PC-3 (cell line): ENCODE data around the gene ATAD3B. TPM values are rescaled to one million over a fixed set of nuclear protein-coding genes. Genes with fewer than 3 reads are reported as not detected.
"Not testable (repeated sequence)": the region's sequence is repeated elsewhere in the genome, so short reads cannot be mapped to it uniquely, and the experiment has no call there.

Experiments used
- ATAC-seq: fragments of 200-7000 bp; cut with Tn5 transposase; 2 replicates; pipeline ENCODE4 v1.9.1; 2020; ENCODE audit warnings: mild to moderate bottlenecking, moderate library complexity
- BruUV-seq: library from RNA; stranded (reverse); fragments of 400-500 nt; replicated peaks from 2 replicates; lab custom pipeline; 2021; lab: Mats Ljungman, UMichigan
- CTCF ChIA-PET: fragments of 300-600 bp; sonication (Branson Sonifier 250); formaldehyde crosslinking; loops from one replicate; lab custom pipeline; 2022; ENCODE audit warnings: antibody characterized with exemption; lab: Charles Lee
- POLR2A ChIA-PET: fragments of 300-600 bp; sonication (Branson Sonifier 250); formaldehyde crosslinking; loops from one replicate; lab custom pipeline; 2022; ENCODE audit warnings: antibody characterized with exemption; ENCODE audit not compliant: unreplicated experiment; lab: Charles Lee
- DNase-seq: peaks from one replicate; pipeline ENCODE4 v3.0.0-alpha.2; 2015
- H2AFZ ChIP-seq: fragments of 300-600 bp; sonication (generic); 2 replicates; pipeline ENCODE4 v1.6.0; 2016; ENCODE audit warnings: antibody characterized with exemption, low read length
- H3F3A ChIP-seq: fragments of 300-600 bp; sonication (generic); one replicate; pipeline ENCODE4 v1.6.0; 2017; ENCODE audit warnings: antibody characterized with exemption, low read length, control low read depth, mild to moderate bottlenecking; ENCODE audit not compliant: unreplicated experiment
- H3K27ac ChIP-seq: fragments of 300-600 bp; sonication (generic); 2 replicates; pipeline ENCODE4 v1.5.1; 2016; ENCODE audit warnings: mild to moderate bottlenecking, low read length
- H3K27me3 ChIP-seq: fragments of 300-600 bp; sonication (generic); 2 replicates; pipeline ENCODE4 v1.6.1; 2016; ENCODE audit warnings: low read length, mixed read lengths
- H3K36me3 ChIP-seq: fragments of 300-600 bp; sonication (generic); 2 replicates; pipeline ENCODE4 v1.6.1; 2016; ENCODE audit warnings: low read depth, mixed run types, low read length, mixed read lengths
- H3K4me1 ChIP-seq: fragments of 300-600 bp; sonication (generic); 2 replicates; pipeline ENCODE4 v1.5.1; 2016; ENCODE audit warnings: low read length; ENCODE audit not compliant: insufficient read depth
- H3K4me2 ChIP-seq: fragments of 300-600 bp; sonication (generic); 2 replicates; pipeline ENCODE4 v1.6.0; 2016; ENCODE audit warnings: low read length
- H3K4me3 ChIP-seq: fragments of 300-600 bp; sonication (generic); 2 replicates; pipeline ENCODE4 v1.5.1; 2016; ENCODE audit warnings: mild to moderate bottlenecking, low read length, mixed read lengths
- H3K79me2 ChIP-seq: fragments of 300-600 bp; sonication (generic); 2 replicates; pipeline ENCODE4 v1.6.1; 2017; ENCODE audit warnings: low read length, mixed read lengths
- H3K9ac ChIP-seq: fragments of 300-600 bp; sonication (generic); 2 replicates; pipeline ENCODE4 v1.6.0; 2016; ENCODE audit warnings: mild to moderate bottlenecking, low read length
- H3K9me2 ChIP-seq: fragments of 300-600 bp; sonication (generic); replicated peaks from 2 replicates; pipeline ENCODE4 v1.6.1; 2016; ENCODE audit warnings: mixed run types, low read length, mixed read lengths
- H3K9me3 ChIP-seq: fragments of 300-600 bp; sonication (generic); 2 replicates; pipeline ENCODE4 v1.6.1; 2016; ENCODE audit warnings: low read length, mixed read lengths
- H4K20me1 ChIP-seq: fragments of 300-600 bp; sonication (generic); 2 replicates; pipeline ENCODE4 v1.6.1; 2016; ENCODE audit warnings: low read length, mixed read lengths
- CTCF ChIP-seq: fragments of 300-600 bp; sonication (generic); conservative IDR thresholded peaks from 2 replicates; pipeline ENCODE4 v1.5.1; 2017; ENCODE audit warnings: antibody characterized with exemption, low read depth, mild to moderate bottlenecking, low read length
- EZH2 ChIP-seq: fragments of 300-600 bp; sonication (generic); IDR thresholded peaks from one replicate; pipeline ENCODE4 v1.6.1; 2017; ENCODE audit warnings: antibody characterized with exemption, mild to moderate bottlenecking, low read length; ENCODE audit not compliant: unreplicated experiment
- EZH2phosphoT487 ChIP-seq: fragments of 300-600 bp; sonication (generic); IDR thresholded peaks from 2 replicates; pipeline ENCODE4 v1.6.1; 2018; ENCODE audit warnings: mild to moderate bottlenecking, antibody characterized with exemption, low read length, borderline replicate concordance
- intact Hi-C: fragments of 100-400 bp; cut with micrococcal nuclease; formaldehyde crosslinking; loops from 2 replicates; pipeline ENCODE4 v1.9.0; 2023
- total RNA-seq: library from RNA; depleted of rRNA; stranded (reverse); fragments of >200 nt; gene quantifications from 2 replicates; pipeline ENCODE4 v1.2.3, GENCODE V29; 2014

The ATAD3B gene
- total RNA-seq, 1 experiment from 2014 or later: 140 TPM

GRCh38 chr1:1476011-1476410, 4.4 kb downstream of the ATAD3B start:
- H3K4me1 ChIP-seq, H3K9me3 ChIP-seq, H3K9ac ChIP-seq, BruUV-seq, intact Hi-C loops, H3K4me3 ChIP-seq, POLR2A ChIA-PET, H3K27me3 ChIP-seq, ATAC-seq, H3K4me2 ChIP-seq, H3F3A ChIP-seq, CTCF ChIA-PET, DNase-seq, H3K9me2 ChIP-seq, H3K27ac ChIP-seq, H2AFZ ChIP-seq: not testable (repeated sequence)
- Histone ChIP-seq H3K79me2 (peaks cover 76% of the 10 kb centered on the region), H3K36me3 (peaks cover 36% of the 10 kb centered on the region), H4K20me1 (peaks cover 28% of the 10 kb centered on the region)

GRCh38 chr1:1477206-1477605, 5.6 kb downstream of the ATAD3B start:
- no peaks in the 10 kb centered on the region for H3F3A ChIP-seq
- no peak overlapping the region for H3K4me2 ChIP-seq
- no peaks in the 10 kb centered on the region for H3K9me3 ChIP-seq
- peaks cover 66% of the 10 kb centered on the region for H3K79me2 ChIP-seq
- POLR2A ChIA-PET: no interaction called here
- no TSS peak for BruUV-seq
- H3K27ac ChIP-seq: no peak overlapping the region
- H3K9me2 ChIP-seq: no peaks in the 10 kb centered on the region
- CTCF ChIA-PET: no interaction called here
- H2AFZ ChIP-seq: no peak overlapping the region
- intact Hi-C loops: no loop called here
- ATAC-seq (no peak), DNase-seq (no peak)
- no peak overlapping the region for H3K4me3 ChIP-seq
- TF ChIP-seq CTCF: no peak
- no peak for TF ChIP-seq EZH2
- no peak for TF ChIP-seq EZH2phosphoT487
- H3K4me1 ChIP-seq: peaks cover 8% of the 10 kb centered on the region
- H4K20me1 ChIP-seq: peaks cover 28% of the 10 kb centered on the region
- H3K36me3 ChIP-seq: peaks cover 42% of the 10 kb centered on the region
- no peak overlapping the region for H3K9ac ChIP-seq
- H3K27me3 ChIP-seq: no peaks in the 10 kb centered on the region

GRCh38 chr1:1479547-1480487, 8.3 kb downstream of the ATAD3B start:
- TF ChIP-seq EZH2 (no peak), EZH2phosphoT487 (no peak), CTCF (no peak)
- intact Hi-C loops: no loop called here
- POLR2A ChIA-PET: no interaction called here
- H3K27ac ChIP-seq: no peak overlapping the region
- no peaks in the 10 kb centered on the region for H3F3A ChIP-seq
- no peak overlapping the region for H3K4me3 ChIP-seq
- no peak for DNase-seq
- H4K20me1 ChIP-seq: peaks cover 13% of the 10 kb centered on the region
- H3K9me2 ChIP-seq: no peaks in the 10 kb centered on the region
- peaks cover 62% of the 10 kb centered on the region for H3K36me3 ChIP-seq
- H3K79me2 ChIP-seq: peaks cover 40% of the 10 kb centered on the region
- H3K9me3 ChIP-seq: no peaks in the 10 kb centered on the region
- H2AFZ ChIP-seq: no peak overlapping the region
- no peaks in the 10 kb centered on the region for H3K27me3 ChIP-seq
- CTCF ChIA-PET: no interaction called here
- no peaks in the 10 kb centered on the region for H3K4me1 ChIP-seq
- no peak overlapping the region for H3K4me2 ChIP-seq
- ATAC-seq: no peak
- H3K9ac ChIP-seq: no peak overlapping the region
- BruUV-seq: no TSS peak

- H3K9me2 ChIP-seq, H2AFZ ChIP-seq, H3K9me3 ChIP-seq, H3K4me2 ChIP-seq, H3K4me1 ChIP-seq, BruUV-seq, H3K27ac ChIP-seq, H3K4me3 ChIP-seq, DNase-seq, H3F3A ChIP-seq, intact Hi-C loops, ATAC-seq, H3K27me3 ChIP-seq, POLR2A ChIA-PET, H4K20me1 ChIP-seq, H3K9ac ChIP-seq, CTCF ChIA-PET: not testable (repeated sequence)
- H3K36me3 ChIP-seq: peaks cover 62% of the 10 kb centered on the region
- peaks cover 35% of the 10 kb centered on the region for H3K79me2 ChIP-seq
These were observed 8.9 kb downstream of the ATAD3B start for GRCh38 chr1:1480488-1480867.

GRCh38 chr1:1481811-1482210, 10.2 kb downstream of the ATAD3B start:
- H2AFZ ChIP-seq, H3K4me2 ChIP-seq, ATAC-seq, H3K4me1 ChIP-seq, DNase-seq, H3K27ac ChIP-seq, POLR2A ChIA-PET, H3K9ac ChIP-seq, CTCF ChIA-PET, H3K9me2 ChIP-seq, BruUV-seq, intact Hi-C loops, H3K9me3 ChIP-seq, H4K20me1 ChIP-seq, H3F3A ChIP-seq, H3K27me3 ChIP-seq, H3K4me3 ChIP-seq: not testable (repeated sequence)
- Histone ChIP-seq H3K79me2 (peaks cover 21% of the 10 kb centered on the region), H3K36me3 (peaks cover 62% of the 10 kb centered on the region)
